SU-DHL-6 (cell line): ENCODE measurements around the gene IFI6.

Experiments used
- EZH2phosphoT487 ChIP-seq: fragments of 200-600 bp; sonication (generic), shearing (Covaris generic); conservative IDR thresholded peaks from 2 replicates; pipeline ENCODE4 v1.6.1; 2018; ENCODE audit warnings: mild to moderate bottlenecking, antibody characterized with exemption, low read length, moderate library complexity, mixed read lengths
- TF ChIP-seq, protein P1 (sequence below): fragments of 200-600 bp; sonication (generic); IDR thresholded peaks from one replicate; pipeline ENCODE4 v1.5.1; 2017; ENCODE audit warnings: antibody characterized with exemption, mild to moderate bottlenecking, low read length, moderate library complexity; ENCODE audit not compliant: insufficient read depth, poor library complexity, severe bottlenecking

DNA sequence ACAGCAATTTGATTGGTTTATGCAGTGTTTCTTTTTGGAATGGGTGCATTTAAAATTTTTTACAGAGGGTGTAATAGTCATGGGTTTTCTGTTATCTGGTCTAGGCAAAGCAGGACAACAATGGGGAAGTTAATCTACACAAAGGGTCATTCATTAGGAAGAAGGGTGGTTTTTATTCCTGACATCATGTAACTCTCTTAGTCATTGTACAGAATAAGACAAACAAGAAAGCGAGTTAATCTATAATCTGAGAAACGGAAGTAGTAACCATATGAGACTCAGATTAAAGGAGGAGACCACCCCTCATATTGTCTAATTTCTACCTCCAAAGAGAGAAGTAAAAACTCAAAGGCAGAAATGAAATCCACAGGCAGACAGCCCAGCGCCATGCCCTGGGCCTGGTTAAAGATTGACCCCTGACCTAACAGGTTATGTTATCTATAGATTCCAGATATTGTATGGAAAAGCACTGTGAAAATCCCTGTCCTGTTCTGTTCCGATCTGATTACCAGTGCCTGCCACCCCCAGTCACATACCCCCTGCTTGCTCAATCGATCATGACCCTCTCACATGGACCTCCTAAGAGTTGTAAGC, 10.5 kb upstream of the IFI6 start:
- TF ChIP-seq, protein P1, sequence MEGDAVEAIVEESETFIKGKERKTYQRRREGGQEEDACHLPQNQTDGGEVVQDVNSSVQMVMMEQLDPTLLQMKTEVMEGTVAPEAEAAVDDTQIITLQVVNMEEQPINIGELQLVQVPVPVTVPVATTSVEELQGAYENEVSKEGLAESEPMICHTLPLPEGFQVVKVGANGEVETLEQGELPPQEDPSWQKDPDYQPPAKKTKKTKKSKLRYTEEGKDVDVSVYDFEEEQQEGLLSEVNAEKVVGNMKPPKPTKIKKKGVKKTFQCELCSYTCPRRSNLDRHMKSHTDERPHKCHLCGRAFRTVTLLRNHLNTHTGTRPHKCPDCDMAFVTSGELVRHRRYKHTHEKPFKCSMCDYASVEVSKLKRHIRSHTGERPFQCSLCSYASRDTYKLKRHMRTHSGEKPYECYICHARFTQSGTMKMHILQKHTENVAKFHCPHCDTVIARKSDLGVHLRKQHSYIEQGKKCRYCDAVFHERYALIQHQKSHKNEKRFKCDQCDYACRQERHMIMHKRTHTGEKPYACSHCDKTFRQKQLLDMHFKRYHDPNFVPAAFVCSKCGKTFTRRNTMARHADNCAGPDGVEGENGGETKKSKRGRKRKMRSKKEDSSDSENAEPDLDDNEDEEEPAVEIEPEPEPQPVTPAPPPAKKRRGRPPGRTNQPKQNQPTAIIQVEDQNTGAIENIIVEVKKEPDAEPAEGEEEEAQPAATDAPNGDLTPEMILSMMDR, result no peak
- TF ChIP-seq EZH2phosphoT487, result no peak
